ENCODE results near the gene VOPP1. TPM values are rescaled to one million over a fixed set of nuclear protein-coding genes. Genes with fewer than 3 reads are reported as not detected.
A peak's percentile ranks its signal among the peaks of the same experiment; 100 is the strongest.

Gene VOPP1
- total RNA-seq, 1 experiment from 2014 or later, result 30.3 TPM

GRCh38 chr7:55507743-55508142, 64.6 kb downstream of the VOPP1 start:
- POLR2A ChIA-PET, result no interaction called here
- Histone ChIP-seq H3K79me2 (ENCODE audit: insufficient read depth, low read length) (no peaks in the 10 kb centered on the region), H3K9ac (ENCODE audit: low read length) (no peak overlapping the region), H3K27ac (ENCODE audit: low read depth, low read length) (no peak overlapping the region), H3K4me1 (ENCODE audit: control insufficient read depth in 1 of 2, insufficient read depth in 2 of 2, low read length in 2 of 2) (peaks cover 8 to 20% of the 10 kb centered on the region in 2 experiments; a peak in 3 of 4 replicates), H3K27me3 (ENCODE audit: insufficient read depth, low read length) (no peaks in the 10 kb centered on the region), H3K4me3 (replicated peaks in 1 of 2; ENCODE audit: low read depth in 1 of 2, low read length in 2 of 2) (no peak overlapping the region), H3K36me3 (ENCODE audit: control insufficient read depth in 1 of 2, insufficient read depth in 2 of 2, low read length in 2 of 2) (no peaks in the 10 kb centered on the region), H4K20me1 (ENCODE audit: insufficient read depth) (no peaks in the 10 kb centered on the region), H3K4me2 (ENCODE audit: low read length) (no peak overlapping the region), H3K9me2 (ENCODE audit: insufficient read depth) (no peaks in the 10 kb centered on the region), H2AFZ (ENCODE audit: low read depth, low read length, poor library complexity, severe bottlenecking) (no peak overlapping the region), H3K9me3 (ENCODE audit: control insufficient read depth in 1 of 2, insufficient read depth in 1 of 2, low read depth in 1 of 2, low read length in 2 of 2) (no peaks in the 10 kb centered on the region)
- DNase-seq (ENCODE audit: low read depth, low spot score) (no peak), ATAC-seq (no peak)
- intact Hi-C loops (cut with micrococcal nuclease), result no loop called here
- RAD21 ChIA-PET (ENCODE audit: low non-redundant PET in 1 of 2, low total read pairs in 2 of 2, uncharacterized antibody in 2 of 2, unreplicated experiment in 2 of 2), result no interaction called here
- BruUV-seq (replicated peaks), result no TSS peak
- TF ChIP-seq CTCF (IDR thresholded peaks at IDR 0.05 in 2 of 3, conservative IDR thresholded peaks at IDR 0.05 in 1 of 3; ENCODE audit: borderline replicate concordance in 1 of 3, insufficient read depth in 1 of 3, low read depth in 2 of 3, low read length in 2 of 3) (no peak), POLR2AphosphoS5 (IDR thresholded peaks at IDR 0.05; ENCODE audit: low read depth, low read length) (no peak), EZH2phosphoT487 (IDR thresholded peaks at IDR 0.05; ENCODE audit: borderline replicate concordance) (no peak), CEBPB (IDR thresholded peaks at IDR 0.05; ENCODE audit: low read depth) (no peak), RAD21 (IDR thresholded peaks at IDR 0.05; ENCODE audit: low read depth) (no peak)
- CTCF ChIA-PET, result no interaction called here

- Histone ChIP-seq H3K36me3 (ENCODE audit: control insufficient read depth in 1 of 2, insufficient read depth in 2 of 2, low read length in 2 of 2) (no peaks in the 10 kb centered on the region), H3K27ac (ENCODE audit: low read depth, low read length) (no peak overlapping the region), H3K79me2 (ENCODE audit: insufficient read depth, low read length) (no peaks in the 10 kb centered on the region), H3K9me2 (ENCODE audit: insufficient read depth) (no peaks in the 10 kb centered on the region), H3K9me3 (ENCODE audit: control insufficient read depth in 1 of 2, insufficient read depth in 1 of 2, low read depth in 1 of 2, low read length in 2 of 2) (no peaks in the 10 kb centered on the region), H3K9ac (ENCODE audit: low read length) (no peak overlapping the region), H3K4me2 (ENCODE audit: low read length) (peak overlapping the region; percentile 40), H2AFZ (ENCODE audit: low read depth, low read length, poor library complexity, severe bottlenecking) (no peak overlapping the region), H4K20me1 (ENCODE audit: insufficient read depth) (no peaks in the 10 kb centered on the region), H3K4me3 (replicated peaks in 1 of 2; ENCODE audit: low read depth in 1 of 2, low read length in 2 of 2) (no peak overlapping the region), H3K27me3 (ENCODE audit: insufficient read depth, low read length) (no peaks in the 10 kb centered on the region), H3K4me1 (ENCODE audit: control insufficient read depth in 1 of 2, insufficient read depth in 2 of 2, low read length in 2 of 2) (peaks cover 8 to 20% of the 10 kb centered on the region in 2 experiments; a peak in 3 of 4 replicates)
- TF ChIP-seq RAD21 (IDR thresholded peaks at IDR 0.05; ENCODE audit: low read depth) (no peak), ZBTB33 (IDR thresholded peaks at IDR 0.05; ENCODE audit: extremely low read depth, insufficient replicate concordance, low read length) (no peak), EZH2phosphoT487 (IDR thresholded peaks at IDR 0.05; ENCODE audit: borderline replicate concordance) (no peak), ELF1 (IDR thresholded peaks at IDR 0.05; ENCODE audit: borderline replicate concordance, low read depth) (no peak), MAX (IDR thresholded peaks at IDR 0.05) (no peak), ZFX (IDR thresholded peaks at IDR 0.05) (no peak), EGR1 (IDR thresholded peaks at IDR 0.05; ENCODE audit: low read depth) (no peak), FOSL1 (IDR thresholded peaks at IDR 0.05; ENCODE audit: low read depth) (no peak), SRF (IDR thresholded peaks at IDR 0.05; ENCODE audit: low read depth) (no peak), TCF7L2 (IDR thresholded peaks at IDR 0.05; ENCODE audit: borderline replicate concordance, extremely low read depth, insufficient read depth, insufficient read length) (no peak), CEBPB (IDR thresholded peaks at IDR 0.05; ENCODE audit: low read depth) (no peak), ZNF274 (IDR thresholded peaks at IDR 0.05; ENCODE audit: low read depth, low read length) (no peak)
- no TSS peak for BruUV-seq (replicated peaks)
- DNase-seq (ENCODE audit: low read depth, low spot score) (no peak), ATAC-seq (no peak)
- CTCF ChIA-PET, result no interaction called here
- RAD21 ChIA-PET (ENCODE audit: low non-redundant PET in 1 of 2, low total read pairs in 2 of 2, uncharacterized antibody in 2 of 2, unreplicated experiment in 2 of 2), result no interaction called here
- intact Hi-C loops (cut with micrococcal nuclease), result no loop called here
- POLR2A ChIA-PET, result no interaction called here
Measured at GRCh38 chr7:55504967-55505658, 67.2 kb downstream of the VOPP1 start.

All from HCT116 (cell line).